Heart left ventricle (tissue), 16 donors: ENCODE results near the gene NHSL2. TPM values are rescaled to one million over a fixed set of nuclear protein-coding genes. Genes with fewer than 3 reads are reported as not detected.

Source experiments
- ATAC-seq, 4 donors: fragments of 200-7000 bp; cut with Tn5 transposase; one replicate each; pipeline ENCODE4 v1.9.1; 2020 to 2022; ENCODE audit warnings: moderate library complexity in 4 of 4, mild to moderate bottlenecking in 3 of 4, moderate number of reproducible peaks in 1 of 4
- DNase-seq, 5 donors: peaks; one replicate each; pipeline ENCODE4 v3.0.0-alpha.2; 2020
- H3K27ac ChIP-seq, 12 donors: fragments of 200-600 bp; sonication (generic) in 4 of 12; one replicate each; pipeline versions ENCODE4 v1.5.0 to v1.8.0; 2016 to 2022; ENCODE audit warnings: mild to moderate bottlenecking in 2 of 12
- H3K27me3 ChIP-seq, 9 donors: fragments of 200-600 bp; sonication (generic) in 2 of 9; one replicate each; pipeline versions ENCODE4 v1.5.1 to v1.8.0; 2016 to 2022; ENCODE audit warnings: mild to moderate bottlenecking in 3 of 9
- H3K36me3 ChIP-seq, 9 donors: fragments of 200-600 bp; sonication (generic) in 2 of 9; one replicate each; pipeline versions ENCODE4 v1.5.0 to v1.8.0; 2018 to 2022; ENCODE audit warnings: mild to moderate bottlenecking in 2 of 9
- H3K4me1 ChIP-seq, 12 donors: fragments of 200-600 bp; sonication (generic) in 4 of 12; one replicate each; pipeline versions ENCODE4 v1.5.0 to v1.8.0; 2016 to 2022; ENCODE audit warnings: mild to moderate bottlenecking in 3 of 12
- H3K4me3 ChIP-seq, 12 donors: fragments of 200-600 bp; sonication (generic) in 4 of 12; one replicate each; pipeline versions ENCODE4 v1.5.0 to v1.8.0; 2017 to 2022; ENCODE audit warnings: mild to moderate bottlenecking in 9 of 12, moderate library complexity in 4 of 12
- H3K9me3 ChIP-seq, 12 donors: fragments of 200-600 bp; sonication (generic) in 4 of 12; one replicate each; pipeline versions ENCODE4 v1.5.0 to v1.8.0; 2016 to 2022; ENCODE audit warnings: mild to moderate bottlenecking in 1 of 12
- POLR2A ChIP-seq, 2 donors: fragments of 450-650 bp; IDR thresholded peaks; one replicate each; pipeline ENCODE4 v1.6.1; 2017; ENCODE audit warnings: antibody characterized with exemption in 2 of 2, mild to moderate bottlenecking in 2 of 2, moderate library complexity in 2 of 2
- WGBS, 4 donors: extraction: QIAGEN DNeasy Blood & Tissue Kit in 2 of 4; methylation state at CpG; one replicate each; pipeline versions ENCODE4 v1.1.5 to v1.1.7; 2013 to 2018; 5-methylcytosine and 5-hydroxymethylcytosine counted together
- intact Hi-C, 10 donors: fragments of 100-400 bp; cut with DNase I; formaldehyde crosslinking; loops; one replicate each; pipeline versions ENCODE4 v1.11.1 to v1.14.2; 2022
- polyA plus RNA-seq, 2 donors: library from polyadenylated mRNA; stranded (reverse); fragments of 200-250 nt; gene quantifications; one replicate each; pipeline ENCODE4 v1.2.3, GENCODE V29; 2013
- total RNA-seq, 9 donors: library from RNA; depleted of rRNA in 2 of 9; stranded (reverse); fragments of >200 nt in 2 of 9; fragmentation: NEBNext Ultra II Directional in 3 of 9; extraction: Animal tissue kit (Norgen Biotek cat#: 25700) in 3 of 9; gene quantifications; one replicate each; pipeline versions ENCODE4 v1.1.0 to v1.2.4, GENCODE V29; 2016 to 2023
- TF ChIP-seq, protein P1 (sequence below), 12 donors: fragments of 200-600 bp; sonication (generic) in 4 of 12; IDR thresholded peaks; one replicate each; pipeline versions ENCODE4 v1.5.0 to v1.8.0; 2018 to 2022; ENCODE audit warnings: antibody characterized with exemption in 12 of 12, mild to moderate bottlenecking in 5 of 12
- donor health status: ischemic (EF 13 %, LVEDD 7.1; RV severe dilation, severe dysfunction).
- donor health status: healthy with polysubstance abuse.
- donor health status: DM: no; HTN: yes; CAD: no.
- donor health status: DM: no; HTN: no; CAD: no.
- donor health status: ischemic (EF 25% LVEDD 6.9; RV normal size, moderate dysfunction).
- donor health status: ischemic (EF 25% LVEDD 5.7; RV mildly dilated, moderate dysfunction).
- donor health status: healthy.
- donor health status: DM: yes; HTN: yes; CAD: no.
- donor health status: ischemic (EF 35%, LVEDD 5.7; RV mildly dilated, moderate dysfunction).
- donor health status: nonischemic (EF 11% LVEDD 7.7; RV severe dilation, severe dysfunction).
- donor health status: DM: yes; HTN: yes; CAD: no.
- donor health status: PGD.
- donor health status: ischemic (EF 29% LVEDD 5.4; RV normal size, mild dysfunction).
- donor health status: nonischemic (EF 23%, LVEDD 6.1; RV moderate dilation, normal function).

The NHSL2 gene
- total and polyA plus RNA-seq, 11 donors = 1.8 to 14.0 (median 5.8) TPM

GRCh38 chrX:72006461-72006860, 95.8 kb downstream of the NHSL2 start:
- DNase-seq (no peak), ATAC-seq (no peak)
- peaks cover 0 to 35% (median 0%) of the 10 kb centered on the region in 9 donors for H3K27me3 ChIP-seq
- WGBS, 4 donors = 71 to 98% (median 90%) methylated on average over 4 of the region's 4 CpGs
- H3K4me3 ChIP-seq = no peak overlapping the region
- TF ChIP-seq, protein P1, sequence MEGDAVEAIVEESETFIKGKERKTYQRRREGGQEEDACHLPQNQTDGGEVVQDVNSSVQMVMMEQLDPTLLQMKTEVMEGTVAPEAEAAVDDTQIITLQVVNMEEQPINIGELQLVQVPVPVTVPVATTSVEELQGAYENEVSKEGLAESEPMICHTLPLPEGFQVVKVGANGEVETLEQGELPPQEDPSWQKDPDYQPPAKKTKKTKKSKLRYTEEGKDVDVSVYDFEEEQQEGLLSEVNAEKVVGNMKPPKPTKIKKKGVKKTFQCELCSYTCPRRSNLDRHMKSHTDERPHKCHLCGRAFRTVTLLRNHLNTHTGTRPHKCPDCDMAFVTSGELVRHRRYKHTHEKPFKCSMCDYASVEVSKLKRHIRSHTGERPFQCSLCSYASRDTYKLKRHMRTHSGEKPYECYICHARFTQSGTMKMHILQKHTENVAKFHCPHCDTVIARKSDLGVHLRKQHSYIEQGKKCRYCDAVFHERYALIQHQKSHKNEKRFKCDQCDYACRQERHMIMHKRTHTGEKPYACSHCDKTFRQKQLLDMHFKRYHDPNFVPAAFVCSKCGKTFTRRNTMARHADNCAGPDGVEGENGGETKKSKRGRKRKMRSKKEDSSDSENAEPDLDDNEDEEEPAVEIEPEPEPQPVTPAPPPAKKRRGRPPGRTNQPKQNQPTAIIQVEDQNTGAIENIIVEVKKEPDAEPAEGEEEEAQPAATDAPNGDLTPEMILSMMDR (IDR thresholded peaks at IDR 0.05) = no peak
- TF ChIP-seq POLR2A (IDR thresholded peaks at IDR 0.05) = no peak
- H3K9me3 ChIP-seq = no peaks in the 10 kb centered on the region
- intact Hi-C loops = loop anchor here in 1 of 10 donors (10.0 kb wide), 1 partner anchor 538 kb away; no protein-coding TSS in a partner anchor
- no peaks in the 10 kb centered on the region for H3K36me3 ChIP-seq
- peaks cover 0 to 20% (median 8%) of the 10 kb centered on the region in 12 donors for H3K4me1 ChIP-seq
- no peak overlapping the region for H3K27ac ChIP-seq

DNA sequence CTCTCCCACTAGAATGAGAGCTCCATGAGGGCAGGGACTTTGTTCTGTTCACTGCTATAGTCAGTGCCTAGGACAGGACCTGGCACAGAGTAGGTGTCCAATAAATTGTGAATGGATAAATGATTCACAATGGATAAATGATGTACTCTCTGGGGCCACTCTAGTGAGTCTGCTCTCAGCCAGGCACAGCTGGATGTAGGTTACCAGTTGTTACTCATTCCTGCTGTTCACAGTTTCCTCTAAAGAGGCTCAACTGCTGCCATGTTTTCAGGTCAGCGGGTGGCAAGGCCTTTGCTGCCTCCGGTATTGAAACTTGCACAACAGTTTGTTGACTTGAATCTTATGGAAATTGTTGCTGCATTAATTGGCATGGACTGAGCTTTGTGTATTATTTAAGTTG, 99.1 kb downstream of the NHSL2 start:
- no peak for TF ChIP-seq POLR2A (IDR thresholded peaks at IDR 0.05)
- TF ChIP-seq, protein P1 (IDR thresholded peaks at IDR 0.05) = no peak
- Histone ChIP-seq H3K27ac (no peak overlapping the region), H3K27me3 (peaks cover 0 to 35% (median 0%) of the 10 kb centered on the region in 9 donors), H3K36me3 (no peaks in the 10 kb centered on the region), H3K4me3 (no peak overlapping the region), H3K4me1 (peaks cover 0 to 3% (median 0%) of the 10 kb centered on the region in 12 donors), H3K9me3 (no peaks in the 10 kb centered on the region)
- ATAC-seq = no peak
- intact Hi-C loops = loop anchor here in 1 of 10 donors (10.0 kb wide), 1 partner anchor 535 kb away; no protein-coding TSS in a partner anchor
- no peak for DNase-seq
- 89 to 100% (median 95%) methylated on average over 2 of the region's 2 CpGs for WGBS, 4 donors

GRCh38 chrX:72011734-72012133, 101.1 kb downstream of the NHSL2 start:
- TF ChIP-seq POLR2A (IDR thresholded peaks at IDR 0.05) = no peak
- TF ChIP-seq, protein P1 (IDR thresholded peaks at IDR 0.05) = no peak
- no peaks in the 10 kb centered on the region for H3K4me1 ChIP-seq
- H3K9me3 ChIP-seq = no peaks in the 10 kb centered on the region
- H3K27ac ChIP-seq = no peak overlapping the region
- no peak overlapping the region for H3K4me3 ChIP-seq
- peaks cover 0 to 38% (median 0%) of the 10 kb centered on the region in 9 donors for H3K27me3 ChIP-seq
- ATAC-seq (no peak), DNase-seq (no peak)
- 83 to 96% (median 86%) methylated on average over 2 of the region's 2 CpGs for WGBS, 4 donors
- intact Hi-C loops = no loop called here
- no peaks in the 10 kb centered on the region for H3K36me3 ChIP-seq

DNA sequence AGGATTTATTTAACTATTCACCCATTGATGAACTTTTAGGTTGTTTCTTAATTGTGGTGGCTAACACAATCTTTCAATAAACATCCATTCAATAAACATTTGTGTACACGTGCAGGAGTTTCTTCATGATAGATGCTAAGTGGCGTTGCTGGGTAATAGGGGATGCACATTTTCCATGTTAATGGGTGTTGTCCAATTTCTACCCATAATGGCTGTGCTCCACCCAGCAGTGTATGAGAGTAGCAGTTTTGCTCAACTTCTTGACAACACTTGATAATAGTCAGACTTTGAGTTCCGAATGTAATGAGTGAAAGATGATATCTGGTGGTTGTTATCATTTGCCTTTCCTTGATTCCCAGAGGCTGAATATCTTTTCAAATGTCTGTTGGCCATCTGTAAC, 104.7 kb downstream of the NHSL2 start:
- intact Hi-C loops = loop anchor here in 2 of 10 donors (5.0 kb wide), 1 partner anchor 112 kb away; no protein-coding TSS in a partner anchor
- Histone ChIP-seq H3K27me3 (peaks cover 0 to 48% (median 0%) of the 10 kb centered on the region in 9 donors), H3K4me1 (peaks cover 0 to 19% (median 4%) of the 10 kb centered on the region in 12 donors), H3K27ac (no peak overlapping the region), H3K9me3 (no peaks in the 10 kb centered on the region), H3K4me3 (no peak overlapping the region), H3K36me3 (no peaks in the 10 kb centered on the region)
- 73 to 92% (median 81%) methylated on average over 3 of the region's 3 CpGs for WGBS, 4 donors
- TF ChIP-seq POLR2A (IDR thresholded peaks at IDR 0.05) = no peak
- ATAC-seq (no peak), DNase-seq (no peak)
